Kidney tubule cell (primary cell): ENCODE measurements around the gene ANKRD34C.

Experiments used
- DNase-seq: peaks from one replicate; pipeline ENCODE4 v3.0.0-alpha.2; 2018; ENCODE audit warnings: low spot score

Gene ANKRD34C

GRCh38 chr15:79282371-79283251 is at the start of gene ANKRD34C:
ANKRD34C (plus strand) TSS chr15:79282722; CDS start chr15:79293285, 10,563 bp downstream.
- DNase-seq = no peak

GRCh38 chr15:79233236-79233635 is 49.3 kb upstream of the ANKRD34C start:
- no peak for DNase-seq

GRCh38 chr15:79240036-79240435 is 42.5 kb upstream of the ANKRD34C start:
- no peak for DNase-seq

GRCh38 chr15:79243723-79244122 is 38.8 kb upstream of the ANKRD34C start:
- no peak for DNase-seq

GRCh38 chr15:79244876-79245275 is 37.6 kb upstream of the ANKRD34C start:
- DNase-seq = no peak

GRCh38 chr15:79248183-79248582 is 34.3 kb upstream of the ANKRD34C start:
- DNase-seq = no peak

- DNase-seq = no peak
Observed at GRCh38 chr15:79257454-79257853, 25.1 kb upstream of the ANKRD34C start.

- no peak for DNase-seq
Observed at GRCh38 chr15:79261836-79262235, 20.7 kb upstream of the ANKRD34C start.

- DNase-seq = peak; percentile 17
Observed at GRCh38 chr15:79265167-79265566, 17.4 kb upstream of the ANKRD34C start.

- DNase-seq = no peak
Observed at GRCh38 chr15:79265987-79266579, 16.4 kb upstream of the ANKRD34C start.

- peak; percentile 26 for DNase-seq
Observed at GRCh38 chr15:79283252-79284048, 928 bp downstream of the ANKRD34C start.

GRCh38 chr15:79290642-79291275 is 8.2 kb downstream of the ANKRD34C start:
- peak; percentile 12 for DNase-seq

GRCh38 chr15:79292011-79292410 is 9.5 kb downstream of the ANKRD34C start:
- no peak for DNase-seq

GRCh38 chr15:79294075-79294474 is 11.6 kb downstream of the ANKRD34C start:
- DNase-seq = no peak

GRCh38 chr15:79296583-79296982 is 14.1 kb downstream of the ANKRD34C start:
- no peak for DNase-seq

- no peak for DNase-seq
Observed at GRCh38 chr15:79299126-79299840, 16.8 kb downstream of the ANKRD34C start.

- DNase-seq = no peak
Observed at GRCh38 chr15:79299841-79300235, 17.3 kb downstream of the ANKRD34C start.

- DNase-seq = no peak
Observed at GRCh38 chr15:79307251-79307650, 24.7 kb downstream of the ANKRD34C start.

- DNase-seq = no peak
Observed at GRCh38 chr15:79308874-79309273, 26.4 kb downstream of the ANKRD34C start.

GRCh38 chr15:79310612-79310984 is 28.1 kb downstream of the ANKRD34C start:
- DNase-seq = no peak
